SK-N-SH treated with all-trans-retinoic acid at 6 μM for 48 hours (cell line): ENCODE measurements around the gene CTTN.

Experiments
- ATAC-seq: fragments of 200-7000 bp; cut with Tn5 transposase; 3 replicates; pipeline ENCODE4 v1.9.1; 2020; ENCODE audit warnings: mild to moderate bottlenecking, moderate library complexity
- ARNTL ChIP-seq: fragments of 450-650 bp; formaldehyde crosslinking; IDR thresholded peaks from 2 replicates; pipeline ENCODE4 v1.5.0; 2020; ENCODE audit warnings: low read depth, mild to moderate bottlenecking, moderate library complexity, borderline replicate concordance
- BACH2 ChIP-seq: fragments of 250-450 bp; sonication (Bioruptor Pico); IDR thresholded peaks from 2 replicates; pipeline ENCODE4 v1.9.0; 2021; ENCODE audit warnings: mild to moderate bottlenecking, borderline replicate concordance
- CREB5 ChIP-seq: fragments of 250-450 bp; sonication (Bioruptor Pico); IDR thresholded peaks from 2 replicates; pipeline ENCODE4 v1.5.1; 2020; ENCODE audit warnings: low read depth, mild to moderate bottlenecking, moderate library complexity
- CSDC2 ChIP-seq: fragments of 250-450 bp; sonication (Bioruptor Pico); IDR thresholded peaks from 2 replicates; pipeline ENCODE4 v1.5.0; 2020; ENCODE audit warnings: mild to moderate bottlenecking, moderate library complexity
- ESRRG ChIP-seq: fragments of 250-450 bp; sonication (Bioruptor Pico); IDR thresholded peaks from 2 replicates; pipeline ENCODE4 v1.6.1; 2021; ENCODE audit warnings: mild to moderate bottlenecking
- GLIS3 ChIP-seq: fragments of 250-450 bp; sonication (Bioruptor Pico); IDR thresholded peaks from 2 replicates; pipeline ENCODE4 v1.5.0; 2020; ENCODE audit warnings: mild to moderate bottlenecking, moderate library complexity
- ISL1 ChIP-seq: fragments of 250-450 bp; sonication (Bioruptor Pico); IDR thresholded peaks from 2 replicates; pipeline ENCODE4 v2.1.2; 2022; ENCODE audit warnings: mild to moderate bottlenecking, moderate library complexity
- PATZ1 ChIP-seq: fragments of 250-450 bp; sonication (Bioruptor Pico); IDR thresholded peaks from 2 replicates; pipeline ENCODE4 v1.8.0; 2020; ENCODE audit warnings: mild to moderate bottlenecking, moderate library complexity, borderline replicate concordance
- POU6F1 ChIP-seq: fragments of 250-450 bp; sonication (Bioruptor Pico); IDR thresholded peaks from 2 replicates; pipeline ENCODE4 v1.8.0; 2021; ENCODE audit warnings: low read depth, mild to moderate bottlenecking, moderate library complexity, borderline replicate concordance
- PPARA ChIP-seq: fragments of 250-450 bp; sonication (Bioruptor Pico); IDR thresholded peaks from 2 replicates; pipeline ENCODE4 v1.5.0; 2020; ENCODE audit warnings: mild to moderate bottlenecking, borderline replicate concordance
- RARB ChIP-seq: fragments of 250-450 bp; sonication (Bioruptor Pico); IDR thresholded peaks from 2 replicates; pipeline ENCODE4 v1.8.0; 2021; ENCODE audit warnings: mild to moderate bottlenecking, moderate library complexity
- SNAI2 ChIP-seq: fragments of 250-450 bp; sonication (Bioruptor Pico); IDR thresholded peaks from 2 replicates; pipeline ENCODE4 v1.5.0; 2020; ENCODE audit warnings: mild to moderate bottlenecking, moderate library complexity
- TCF4 ChIP-seq: fragments of 250-450 bp; sonication (Bioruptor Pico); IDR thresholded peaks from 2 replicates; pipeline ENCODE4 v1.8.0; 2021; ENCODE audit warnings: mild to moderate bottlenecking, moderate library complexity, borderline replicate concordance
- TOX ChIP-seq: fragments of 250-450 bp; sonication (Bioruptor Pico); IDR thresholded peaks from 2 replicates; pipeline ENCODE4 v1.8.0; 2021; ENCODE audit warnings: mild to moderate bottlenecking, moderate library complexity, borderline replicate concordance
- TSHZ2 ChIP-seq: fragments of 250-450 bp; sonication (Bioruptor Pico); IDR thresholded peaks from 2 replicates; pipeline ENCODE4 v1.5.0; 2020; ENCODE audit warnings: mild to moderate bottlenecking, moderate library complexity
- ZC3H10 ChIP-seq: fragments of 250-450 bp; sonication (Bioruptor Pico); IDR thresholded peaks from 2 replicates; pipeline ENCODE4 v1.5.1; 2021; ENCODE audit warnings: mild to moderate bottlenecking, moderate library complexity
- ZFP3 ChIP-seq: fragments of 250-450 bp; sonication (Bioruptor Pico); IDR thresholded peaks from 2 replicates; pipeline ENCODE4 v1.5.0; 2020; ENCODE audit warnings: mild to moderate bottlenecking, moderate library complexity
- ZNF70 ChIP-seq: fragments of 450-650 bp; formaldehyde crosslinking; IDR thresholded peaks from 2 replicates; pipeline ENCODE4 v1.5.0; 2020; ENCODE audit warnings: mild to moderate bottlenecking, moderate library complexity
- ZNF8 ChIP-seq: fragments of 450-650 bp; formaldehyde crosslinking; IDR thresholded peaks from 2 replicates; pipeline ENCODE4 v1.5.0; 2020; ENCODE audit warnings: mild to moderate bottlenecking, moderate library complexity
- TF ChIP-seq, protein P1 (sequence below): fragments of 250-450 bp; sonication (Bioruptor Pico); IDR thresholded peaks from 2 replicates; pipeline ENCODE4 v1.5.1; 2021; ENCODE audit warnings: mild to moderate bottlenecking, moderate library complexity

The CTTN gene

GRCh38 chr11:70418130-70418529 is 19.8 kb downstream of the CTTN start:
- TF ChIP-seq BACH2, result no peak
- no peak; the same call in 2 of the 3 replicates for ATAC-seq

- no peak for TF ChIP-seq ISL1 (CRISPR knock-in tag)
- TF ChIP-seq GLIS3 (CRISPR knock-in tag), result no peak
- TF ChIP-seq ZC3H10 (CRISPR knock-in tag), result no peak
- no peak for TF ChIP-seq TOX
- no peak for TF ChIP-seq RARB (CRISPR knock-in tag)
- no peak for TF ChIP-seq TSHZ2 (CRISPR knock-in tag)
- TF ChIP-seq TCF4 (CRISPR knock-in tag), result no peak
- no peak for TF ChIP-seq PPARA (CRISPR knock-in tag)
- no peak for TF ChIP-seq PATZ1 (CRISPR knock-in tag)
- no peak for TF ChIP-seq ARNTL (CRISPR knock-in tag)
- TF ChIP-seq CREB5, result no peak
- TF ChIP-seq, all 23 proteins: peak for 0
- no peak for ATAC-seq
These were observed 21.1 kb downstream of the CTTN start for GRCh38 chr11:70419307-70420007.

DNA sequence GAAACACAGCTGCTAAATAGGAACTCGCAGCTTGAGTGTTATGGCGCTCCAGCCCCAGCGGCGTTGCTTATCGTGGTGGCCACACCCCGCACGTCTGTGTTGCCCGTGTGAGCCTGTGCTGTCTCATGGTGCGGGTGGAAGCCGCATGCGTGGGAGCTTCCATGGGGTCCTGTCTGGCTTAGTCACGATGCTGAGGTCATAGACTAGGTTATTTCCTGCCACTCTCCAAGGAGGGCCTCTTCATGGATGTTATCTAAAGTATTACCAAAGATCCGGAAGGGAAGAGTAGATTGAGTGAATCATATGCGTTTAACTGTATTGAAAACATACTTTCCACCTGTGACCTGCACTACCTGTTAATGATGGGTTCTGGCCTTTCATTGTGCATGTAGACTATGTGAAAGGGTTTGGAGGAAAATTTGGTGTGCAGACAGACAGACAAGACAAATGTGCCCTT is 21.7 kb downstream of the CTTN start:
- TF ChIP-seq TSHZ2 (CRISPR knock-in tag), result no peak
- TF ChIP-seq TOX, result no peak
- TF ChIP-seq RARB (CRISPR knock-in tag), result no peak
- TF ChIP-seq CSDC2, result no peak
- no peak for TF ChIP-seq GLIS3 (CRISPR knock-in tag)
- TF ChIP-seq, protein P1, sequence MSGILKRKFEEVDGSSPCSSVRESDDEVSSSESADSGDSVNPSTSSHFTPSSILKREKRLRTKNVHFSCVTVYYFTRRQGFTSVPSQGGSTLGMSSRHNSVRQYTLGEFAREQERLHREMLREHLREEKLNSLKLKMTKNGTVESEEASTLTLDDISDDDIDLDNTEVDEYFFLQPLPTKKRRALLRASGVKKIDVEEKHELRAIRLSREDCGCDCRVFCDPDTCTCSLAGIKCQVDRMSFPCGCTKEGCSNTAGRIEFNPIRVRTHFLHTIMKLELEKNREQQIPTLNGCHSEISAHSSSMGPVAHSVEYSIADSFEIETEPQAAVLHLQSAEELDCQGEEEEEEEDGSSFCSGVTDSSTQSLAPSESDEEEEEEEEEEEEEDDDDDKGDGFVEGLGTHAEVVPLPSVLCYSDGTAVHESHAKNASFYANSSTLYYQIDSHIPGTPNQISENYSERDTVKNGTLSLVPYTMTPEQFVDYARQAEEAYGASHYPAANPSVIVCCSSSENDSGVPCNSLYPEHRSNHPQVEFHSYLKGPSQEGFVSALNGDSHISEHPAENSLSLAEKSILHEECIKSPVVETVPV (CRISPR knock-in tag), result no peak
- no peak for TF ChIP-seq ESRRG (CRISPR knock-in tag)
- no peak for TF ChIP-seq BACH2
- TF ChIP-seq PPARA (CRISPR knock-in tag), result no peak
- TF ChIP-seq ZFP3, result no peak
- no peak for TF ChIP-seq POU6F1 (CRISPR knock-in tag)
- no peak for TF ChIP-seq ISL1 (CRISPR knock-in tag)
- no peak for TF ChIP-seq ZNF70 (CRISPR knock-in tag)
- TF ChIP-seq SNAI2 (CRISPR knock-in tag), result no peak
- no peak for TF ChIP-seq ZNF8
- TF ChIP-seq TCF4 (CRISPR knock-in tag), result no peak
- TF ChIP-seq, all 23 proteins: peak for 0
- no peak for ATAC-seq
